ENCODE data around the gene PPARGC1A. TPM values are rescaled to one million over a fixed set of nuclear protein-coding genes. Genes with fewer than 3 reads are reported as not detected.

The PPARGC1A gene
- total and polyA plus RNA-seq, 2 of the 13 experiments (the other 11 are each of a cell fraction or from before 2014, with no cell fraction given): 20.7 to 37.3 TPM

GRCh38 chr4:23891064-23891421 is 1.2 kb upstream of the PPARGC1A start (continued):
- TF ChIP-seq ZNF17 (CRISPR knock-in tag; IDR thresholded peaks at IDR 0.05): no peak
- no peak for TF ChIP-seq ZNF556 (CRISPR knock-in tag; IDR thresholded peaks at IDR 0.05; ENCODE audit: borderline replicate concordance)

GRCh38 chr4:23890369-23891063 is 669 bp upstream of the PPARGC1A start:
- Histone ChIP-seq H3K27me3 (ENCODE audit: control insufficient read depth in 1 of 2, insufficient read depth in 2 of 2, low read length in 2 of 2) (peaks cover 2 to 4% of the 10 kb centered on the region in 2 experiments; a peak in 1 of 5 replicates), H3K4me2 (ENCODE audit: low read depth, low read length) (peak overlapping the region; percentile 93), H3K79me2 (ENCODE audit: insufficient read depth, low read length) (peaks cover 49% of the 10 kb centered on the region), H3K36me3 (replicated peaks in 1 of 2; ENCODE audit: control insufficient read depth in 1 of 2, insufficient read depth in 2 of 2, low read length in 2 of 2) (0 out of 5 replicates have a peak, but pooled peaks cover 1 to 5% of the 10 kb centered on the region in 2 experiments), H2AFZ (ENCODE audit: low read length) (peak overlapping the region; percentile 76), H3K9ac (ENCODE audit: insufficient read depth, low read depth, low read length) (peak overlapping the region; percentile 75), H4K20me1 (ENCODE audit: insufficient read depth, low read length) (peaks cover 5% of the 10 kb centered on the region), H3K9me3 (ENCODE audit: low read length) (no peaks in the 10 kb centered on the region), H3K4me3 (replicated peaks in 1 of 3; ENCODE audit: insufficient read depth in 1 of 3, low read depth in 2 of 3, low read length in 3 of 3) (peak overlapping the region; percentile 79 to 82 (median 80)), H3K4me1 (ENCODE audit: insufficient read depth, low read length) (peaks cover 34% of the 10 kb centered on the region), H3K27ac (ENCODE audit: extremely low read length, insufficient read depth, low read length) (peak overlapping the region; percentile 66)
- POLR2A ChIA-PET: interaction anchor here (0.5 to 2.7 kb wide), 19 partner anchors 8 to 1213 kb away, joined by 3 to 22 read pairs (median 5); partner anchors contain the start of gene DHX15
- no peak for DNase-seq (ENCODE audit: low spot score)
- peak; percentile 12; the same call in 2 of the 3 replicates for ATAC-seq
- BruUV-seq (replicated peaks): TSS peak; percentile 66
- intact Hi-C loops (cut with micrococcal nuclease; ENCODE audit: unreplicated experiment): loop anchor here (1.0 kb wide), 1 partner anchor 9 kb away; no protein-coding TSS in a partner anchor
- in situ Hi-C loops (cut with HindIII; ENCODE audit: extremely low pct_ligation_motif_present, low pct_unique_long_range_greater_than_20kb): loop anchor here (25.0 kb wide), 1 partner anchor 697 kb away; the partner anchor contains the start of gene DHX15
- 0% methylated on average over 9 of the region's 9 CpGs for WGBS (ENCODE audit: low lambda C conversion rate)
- no peak for FAIRE-seq
- CTCF ChIA-PET (ENCODE audit: low intra/inter-chr PET ratio, low total read pairs): no interaction called here
- TF ChIP-seq KLF6 (CRISPR knock-in tag; IDR thresholded peaks at IDR 0.05) (0 out of 2 replicates have a peak, but pooled peaks have one; percentile 33), FOXA3 (CRISPR knock-in tag; IDR thresholded peaks at IDR 0.05) (no peak), MEIS2 (CRISPR knock-in tag; IDR thresholded peaks at IDR 0.05) (no peak), ZNF460 (CRISPR knock-in tag; IDR thresholded peaks at IDR 0.05; ENCODE audit: borderline replicate concordance) (no peak), CREB1 (IDR thresholded peaks at IDR 0.05) (no peak), CREB1 (CRISPR knock-in tag; IDR thresholded peaks at IDR 0.05) (peak; percentile 59; the same call in 1 of the 2 replicates), TGIF2 (CRISPR knock-in tag; IDR thresholded peaks at IDR 0.05) (0 out of 2 replicates have a peak, but pooled peaks have one; percentile 26), ARHGAP35 (CRISPR knock-in tag; IDR thresholded peaks at IDR 0.05; ENCODE audit: borderline replicate concordance) (no peak), ZIK1 (CRISPR knock-in tag; IDR thresholded peaks at IDR 0.05; ENCODE audit: borderline replicate concordance, low read depth) (no peak), CBFB (CRISPR knock-in tag; IDR thresholded peaks at IDR 0.05) (no peak), ZNF646 (CRISPR knock-in tag; IDR thresholded peaks at IDR 0.05) (peak; percentile 67; the same call in 1 of the 2 replicates), ZNF496 (CRISPR knock-in tag; IDR thresholded peaks at IDR 0.05; ENCODE audit: insufficient replicate concordance) (no peak), CREM (IDR thresholded peaks at IDR 0.05) (0 out of 2 replicates have a peak, but pooled peaks have one; percentile 35), CREM (CRISPR knock-in tag; IDR thresholded peaks at IDR 0.05) (no peak), LCORL (IDR thresholded peaks at IDR 0.05) (no peak), LCORL (CRISPR knock-in tag; IDR thresholded peaks at IDR 0.05) (0 out of 2 replicates have a peak, but pooled peaks have one; percentile 43)

Measured in HepG2 (cell line).